WTC11 (cell line): Measurements from ENCODE around the gene PPP1CB.

Source experiments
- NFE2L1 ChIP-seq: sonication (generic); formaldehyde crosslinking; IDR thresholded peaks from 2 replicates; pipeline ENCODE4 v1.8.1; 2023; ENCODE audit warnings: missing genetic modification reagents
- PRRX2 ChIP-seq: fragments of 250-450 bp; sonication (Bioruptor Pico); IDR thresholded peaks from 2 replicates; pipeline ENCODE4 v1.8.0; 2021; ENCODE audit warnings: mild to moderate bottlenecking
- ZNF121 ChIP-seq: sonication (generic); formaldehyde crosslinking; IDR thresholded peaks from 2 replicates; pipeline ENCODE4 v1.8.0; 2023; ENCODE audit warnings: missing genetic modification reagents
- TF ChIP-seq, protein P1 (sequence below): fragments of 200-600 bp; IDR thresholded peaks from 2 replicates; pipeline ENCODE4 v1.8.0; 2022; ENCODE audit warnings: antibody characterized with exemption

DNA sequence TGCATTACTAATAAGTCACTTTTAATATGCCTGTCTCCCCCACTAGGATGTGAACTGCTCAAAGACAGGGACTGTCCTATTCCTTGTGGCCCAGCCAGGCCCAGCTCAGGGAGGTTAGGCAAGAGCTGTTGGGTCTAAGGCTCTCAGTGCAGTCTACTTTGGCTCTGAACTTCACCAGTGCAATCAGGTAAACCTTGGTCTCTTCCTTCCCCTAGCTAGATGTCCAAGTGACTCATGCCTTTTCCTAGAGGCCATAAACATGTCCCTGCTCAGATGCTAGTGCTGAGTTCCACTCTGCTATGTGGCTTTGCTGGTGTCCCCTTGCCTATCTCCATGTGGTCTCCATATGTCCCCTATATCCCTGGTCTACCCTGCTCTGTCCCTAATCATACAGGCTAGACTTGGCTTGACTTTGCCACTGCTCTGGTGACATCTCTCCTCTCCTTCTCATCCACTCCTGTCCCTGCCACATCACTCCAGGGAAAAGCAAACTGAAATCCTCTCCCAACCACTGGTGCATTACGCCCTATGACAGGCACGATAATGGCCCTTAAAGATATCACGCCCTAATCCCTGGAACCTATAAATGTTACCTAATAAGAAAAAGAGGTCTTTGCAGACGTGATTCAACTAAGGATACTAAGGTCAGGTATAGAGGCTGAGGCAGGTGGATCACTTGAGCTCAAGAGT is 45.7 kb upstream of the PPP1CB start:
- TF ChIP-seq, protein P1, sequence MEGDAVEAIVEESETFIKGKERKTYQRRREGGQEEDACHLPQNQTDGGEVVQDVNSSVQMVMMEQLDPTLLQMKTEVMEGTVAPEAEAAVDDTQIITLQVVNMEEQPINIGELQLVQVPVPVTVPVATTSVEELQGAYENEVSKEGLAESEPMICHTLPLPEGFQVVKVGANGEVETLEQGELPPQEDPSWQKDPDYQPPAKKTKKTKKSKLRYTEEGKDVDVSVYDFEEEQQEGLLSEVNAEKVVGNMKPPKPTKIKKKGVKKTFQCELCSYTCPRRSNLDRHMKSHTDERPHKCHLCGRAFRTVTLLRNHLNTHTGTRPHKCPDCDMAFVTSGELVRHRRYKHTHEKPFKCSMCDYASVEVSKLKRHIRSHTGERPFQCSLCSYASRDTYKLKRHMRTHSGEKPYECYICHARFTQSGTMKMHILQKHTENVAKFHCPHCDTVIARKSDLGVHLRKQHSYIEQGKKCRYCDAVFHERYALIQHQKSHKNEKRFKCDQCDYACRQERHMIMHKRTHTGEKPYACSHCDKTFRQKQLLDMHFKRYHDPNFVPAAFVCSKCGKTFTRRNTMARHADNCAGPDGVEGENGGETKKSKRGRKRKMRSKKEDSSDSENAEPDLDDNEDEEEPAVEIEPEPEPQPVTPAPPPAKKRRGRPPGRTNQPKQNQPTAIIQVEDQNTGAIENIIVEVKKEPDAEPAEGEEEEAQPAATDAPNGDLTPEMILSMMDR = no peak
- TF ChIP-seq NFE2L1 (CRISPR knock-in tag) (no peak), PRRX2 (CRISPR knock-in tag) (no peak), ZNF121 (CRISPR knock-in tag) (no peak)
